HepG2 (cell line): ENCODE results near the gene CEP89.
"Not testable (repeated sequence)": the region's sequence is repeated elsewhere in the genome, so short reads cannot be mapped to it uniquely, and the experiment has no call there.

Source experiments
- GFI1 ChIP-seq: sonication (generic); formaldehyde crosslinking; IDR thresholded peaks from 2 replicates; pipeline ENCODE4 v1.5.0; 2020; ENCODE audit warnings: missing genetic modification reagents, mild to moderate bottlenecking, borderline replicate concordance
- POLR2AphosphoS5 ChIP-seq: IDR thresholded peaks from 2 replicates; pipeline ENCODE4 v1.6.1; 2012; ENCODE audit warnings: low read depth, low read length
- RBFOX2 ChIP-seq: fragments of 200-400 bp; formaldehyde crosslinking; IDR thresholded peaks from 2 replicates; pipeline ENCODE4 v1.6.1; 2017; ENCODE audit warnings: low read depth, mild to moderate bottlenecking, low read length
- RFX5 ChIP-seq: IDR thresholded peaks from 2 replicates; pipeline ENCODE4 v1.6.1; 2011; ENCODE audit warnings: low read depth, low read length, improper control_type of control experiment
- TF ChIP-seq, protein P1 (sequence below): sonication (generic); formaldehyde crosslinking; IDR thresholded peaks from 2 replicates; pipeline ENCODE4 v1.8.1; 2023; ENCODE audit warnings: mild to moderate bottlenecking, missing genetic modification reagents
- TF ChIP-seq, protein P2 (sequence below): sonication (generic); formaldehyde crosslinking; IDR thresholded peaks from 2 replicates; pipeline ENCODE4 v1.4.0; 2020; ENCODE audit warnings: missing genetic modification reagents, borderline replicate concordance
- TF ChIP-seq, protein P3 (sequence below): sonication (generic); formaldehyde crosslinking; IDR thresholded peaks from 2 replicates; pipeline ENCODE4 v1.5.0; 2020; ENCODE audit warnings: mild to moderate bottlenecking, missing genetic modification reagents, moderate library complexity

DNA sequence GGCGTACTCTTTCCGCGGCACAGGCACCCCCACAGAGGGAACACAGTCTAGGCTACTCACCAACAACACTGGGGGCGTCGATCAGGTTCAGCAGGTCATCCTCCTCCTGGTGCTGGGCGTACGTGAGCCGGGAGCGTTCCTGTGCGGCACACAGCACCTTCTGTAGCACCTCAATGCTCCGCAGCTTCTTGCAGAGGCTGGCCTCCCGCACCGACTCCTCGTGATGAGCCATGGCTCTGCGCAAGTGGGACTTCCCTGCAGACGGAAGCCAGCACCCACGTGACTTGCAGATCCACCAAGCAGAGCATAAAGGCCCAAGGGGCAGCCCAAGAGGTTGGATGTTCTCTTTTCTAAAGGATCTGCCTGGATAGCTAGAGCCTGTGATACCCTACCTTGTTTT is 24.2 kb upstream of the CEP89 start:
- TF ChIP-seq, protein P1, sequence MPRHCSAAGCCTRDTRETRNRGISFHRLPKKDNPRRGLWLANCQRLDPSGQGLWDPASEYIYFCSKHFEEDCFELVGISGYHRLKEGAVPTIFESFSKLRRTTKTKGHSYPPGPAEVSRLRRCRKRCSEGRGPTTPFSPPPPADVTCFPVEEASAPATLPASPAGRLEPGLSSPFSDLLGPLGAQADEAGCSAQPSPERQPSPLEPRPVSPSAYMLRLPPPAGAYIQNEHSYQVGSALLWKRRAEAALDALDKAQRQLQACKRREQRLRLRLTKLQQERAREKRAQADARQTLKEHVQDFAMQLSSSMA (CRISPR knock-in tag) = not testable (repeated sequence)
- TF ChIP-seq, protein P2, sequence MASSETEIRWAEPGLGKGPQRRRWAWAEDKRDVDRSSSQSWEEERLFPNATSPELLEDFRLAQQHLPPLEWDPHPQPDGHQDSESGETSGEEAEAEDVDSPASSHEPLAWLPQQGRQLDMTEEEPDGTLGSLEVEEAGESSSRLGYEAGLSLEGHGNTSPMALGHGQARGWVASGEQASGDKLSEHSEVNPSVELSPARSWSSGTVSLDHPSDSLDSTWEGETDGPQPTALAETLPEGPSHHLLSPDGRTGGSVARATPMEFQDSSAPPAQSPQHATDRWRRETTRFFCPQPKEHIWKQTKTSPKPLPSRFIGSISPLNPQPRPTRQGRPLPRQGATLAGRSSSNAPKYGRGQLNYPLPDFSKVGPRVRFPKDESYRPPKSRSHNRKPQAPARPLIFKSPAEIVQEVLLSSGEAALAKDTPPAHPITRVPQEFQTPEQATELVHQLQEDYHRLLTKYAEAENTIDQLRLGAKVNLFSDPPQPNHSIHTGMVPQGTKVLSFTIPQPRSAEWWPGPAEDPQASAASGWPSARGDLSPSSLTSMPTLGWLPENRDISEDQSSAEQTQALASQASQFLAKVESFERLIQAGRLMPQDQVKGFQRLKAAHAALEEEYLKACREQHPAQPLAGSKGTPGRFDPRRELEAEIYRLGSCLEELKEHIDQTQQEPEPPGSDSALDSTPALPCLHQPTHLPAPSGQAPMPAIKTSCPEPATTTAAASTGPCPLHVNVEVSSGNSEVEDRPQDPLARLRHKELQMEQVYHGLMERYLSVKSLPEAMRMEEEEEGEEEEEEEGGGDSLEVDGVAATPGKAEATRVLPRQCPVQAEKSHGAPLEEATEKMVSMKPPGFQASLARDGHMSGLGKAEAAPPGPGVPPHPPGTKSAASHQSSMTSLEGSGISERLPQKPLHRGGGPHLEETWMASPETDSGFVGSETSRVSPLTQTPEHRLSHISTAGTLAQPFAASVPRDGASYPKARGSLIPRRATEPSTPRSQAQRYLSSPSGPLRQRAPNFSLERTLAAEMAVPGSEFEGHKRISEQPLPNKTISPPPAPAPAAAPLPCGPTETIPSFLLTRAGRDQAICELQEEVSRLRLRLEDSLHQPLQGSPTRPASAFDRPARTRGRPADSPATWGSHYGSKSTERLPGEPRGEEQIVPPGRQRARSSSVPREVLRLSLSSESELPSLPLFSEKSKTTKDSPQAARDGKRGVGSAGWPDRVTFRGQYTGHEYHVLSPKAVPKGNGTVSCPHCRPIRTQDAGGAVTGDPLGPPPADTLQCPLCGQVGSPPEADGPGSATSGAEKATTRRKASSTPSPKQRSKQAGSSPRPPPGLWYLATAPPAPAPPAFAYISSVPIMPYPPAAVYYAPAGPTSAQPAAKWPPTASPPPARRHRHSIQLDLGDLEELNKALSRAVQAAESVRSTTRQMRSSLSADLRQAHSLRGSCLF (CRISPR knock-in tag) = not testable (repeated sequence)
- TF ChIP-seq RFX5, RBFOX2, GFI1, POLR2AphosphoS5: not testable (repeated sequence)
- TF ChIP-seq, protein P3, sequence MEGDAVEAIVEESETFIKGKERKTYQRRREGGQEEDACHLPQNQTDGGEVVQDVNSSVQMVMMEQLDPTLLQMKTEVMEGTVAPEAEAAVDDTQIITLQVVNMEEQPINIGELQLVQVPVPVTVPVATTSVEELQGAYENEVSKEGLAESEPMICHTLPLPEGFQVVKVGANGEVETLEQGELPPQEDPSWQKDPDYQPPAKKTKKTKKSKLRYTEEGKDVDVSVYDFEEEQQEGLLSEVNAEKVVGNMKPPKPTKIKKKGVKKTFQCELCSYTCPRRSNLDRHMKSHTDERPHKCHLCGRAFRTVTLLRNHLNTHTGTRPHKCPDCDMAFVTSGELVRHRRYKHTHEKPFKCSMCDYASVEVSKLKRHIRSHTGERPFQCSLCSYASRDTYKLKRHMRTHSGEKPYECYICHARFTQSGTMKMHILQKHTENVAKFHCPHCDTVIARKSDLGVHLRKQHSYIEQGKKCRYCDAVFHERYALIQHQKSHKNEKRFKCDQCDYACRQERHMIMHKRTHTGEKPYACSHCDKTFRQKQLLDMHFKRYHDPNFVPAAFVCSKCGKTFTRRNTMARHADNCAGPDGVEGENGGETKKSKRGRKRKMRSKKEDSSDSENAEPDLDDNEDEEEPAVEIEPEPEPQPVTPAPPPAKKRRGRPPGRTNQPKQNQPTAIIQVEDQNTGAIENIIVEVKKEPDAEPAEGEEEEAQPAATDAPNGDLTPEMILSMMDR (CRISPR knock-in tag) = not testable (repeated sequence)
